Stimulated activated naive CD8-positive, alpha-beta T cell treated with anti-CD3 and anti-CD28 coated beads, Interleukin-15, Interleukin-2, amounts not matched to agents 100 U/mL and 50 U/mL, for 24 hours (primary cell): ENCODE data around the gene KAT6B.

Experiments
- ATAC-seq: fragments of 150-1000 bp; cut with Tn5 transposase; one replicate; pipeline ENCODE4 v1.10.0; 2021
- DNase-seq: peaks from one replicate; pipeline ENCODE4 v3.0.0; 2021

The KAT6B gene

DNA sequence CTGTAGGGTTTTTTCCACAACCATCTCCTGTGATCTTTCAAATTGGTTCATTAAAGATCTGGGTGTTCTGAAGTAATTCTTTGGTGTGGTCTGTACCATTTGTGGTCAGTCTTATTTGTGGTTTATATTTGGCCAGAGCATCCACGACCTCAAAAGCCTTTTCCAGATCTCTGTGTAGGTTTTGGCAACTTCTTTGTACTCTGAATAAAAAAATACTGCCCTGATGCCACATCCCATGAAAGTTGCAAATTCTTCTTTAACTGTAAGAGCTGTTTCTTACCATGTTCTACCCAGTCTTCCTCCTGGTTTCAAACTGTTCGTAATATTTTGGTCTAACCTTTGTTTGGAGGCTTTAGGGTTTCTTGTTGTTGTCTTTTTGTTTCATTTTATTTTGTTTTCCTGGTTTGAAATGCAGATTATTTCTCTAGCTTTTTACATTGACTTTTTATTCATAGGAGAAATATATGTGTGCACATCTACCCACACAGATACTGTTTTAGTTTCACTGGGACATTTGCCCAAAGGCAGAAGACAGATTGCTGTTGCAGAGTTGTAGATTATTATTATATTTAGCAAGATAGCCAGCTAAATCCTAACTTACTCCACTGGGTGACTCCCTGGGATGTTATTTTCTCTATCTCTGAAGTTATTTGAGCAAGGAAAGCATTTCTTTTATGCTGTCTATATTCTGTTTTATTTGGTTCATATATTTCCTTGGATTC is 161.8 kb downstream of the KAT6B start:
- DNase-seq (no peak), ATAC-seq (no peak)

DNA sequence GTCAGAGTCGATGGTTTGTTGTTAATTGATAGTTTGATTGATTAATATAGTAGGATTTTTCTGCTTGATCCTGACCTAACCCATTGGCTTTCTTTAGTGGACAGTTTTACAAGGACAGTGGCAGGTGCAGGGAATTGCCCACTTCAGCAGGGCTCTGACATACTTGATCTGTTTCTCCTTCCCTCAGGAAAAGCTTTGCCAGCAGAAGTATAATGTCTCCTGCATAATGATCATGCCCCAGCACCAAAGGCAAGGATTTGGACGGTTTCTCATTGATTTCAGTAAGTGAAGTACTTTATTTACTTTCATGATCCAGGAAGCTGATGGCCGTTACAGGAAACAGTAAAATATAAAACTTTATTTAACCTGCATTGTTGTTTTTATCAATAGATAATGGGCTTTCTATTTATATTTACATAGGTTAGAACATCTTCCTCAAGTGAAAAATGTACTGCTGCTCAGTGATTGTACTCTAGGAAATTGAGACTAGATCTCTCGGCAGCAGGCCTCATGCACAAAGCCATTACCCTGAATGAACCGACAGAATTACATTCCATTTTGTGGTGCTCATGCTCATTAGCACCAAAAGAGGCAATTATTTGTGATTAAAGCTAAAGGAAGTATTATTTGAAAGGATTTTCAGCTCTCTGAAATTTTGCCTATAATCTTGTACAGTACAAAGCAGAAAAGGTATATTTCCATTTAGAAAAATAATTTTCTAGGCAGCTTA is 162.6 kb downstream of the KAT6B start:
- no peak for ATAC-seq

GRCh38 chr10:74991435-74991834 is 165.0 kb downstream of the KAT6B start:
- peak; percentile 63 for ATAC-seq
- DNase-seq, result no peak

More for the DNA sequence above, 162.6 kb downstream of the KAT6B start:
- no peak for DNase-seq

DNA sequence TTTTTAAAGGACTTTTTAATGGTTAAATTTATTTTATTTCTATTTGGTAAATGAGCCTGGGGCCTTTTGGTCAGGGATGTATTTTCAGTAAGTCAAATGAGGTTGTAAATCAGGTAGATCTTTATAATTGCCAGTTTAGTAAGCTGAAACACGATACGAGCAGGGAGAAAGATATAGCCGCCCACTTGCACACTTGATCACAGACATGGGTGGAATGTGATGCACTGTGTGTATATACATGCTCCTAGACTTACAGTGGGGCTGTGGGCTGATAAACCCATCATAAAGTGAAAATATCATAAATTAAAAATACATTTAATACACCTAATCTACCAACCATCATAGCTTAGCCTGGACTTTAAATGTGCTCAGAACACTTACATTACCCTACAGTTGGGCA is 165.7 kb downstream of the KAT6B start:
- no peak for DNase-seq
- ATAC-seq, result no peak

DNA sequence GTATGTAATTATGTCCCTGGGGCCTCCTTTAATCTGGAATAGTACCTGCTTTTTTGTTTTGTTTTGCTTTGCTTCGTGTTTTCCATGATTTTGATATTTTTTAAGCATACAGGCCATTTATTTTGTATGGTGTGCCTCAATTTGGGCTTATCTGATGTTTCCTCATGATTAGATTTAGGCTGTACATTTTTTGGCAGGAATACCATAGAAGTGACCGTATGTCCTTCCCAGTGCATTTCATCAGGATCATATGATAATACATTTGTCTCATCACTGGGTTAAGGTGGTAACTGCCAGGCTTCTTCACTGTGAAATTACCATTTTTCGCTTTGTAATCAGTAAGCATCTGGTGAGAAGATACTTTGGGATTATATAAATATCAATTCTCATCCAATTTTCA is 167.2 kb downstream of the KAT6B start:
- DNase-seq (no peak), ATAC-seq (no peak)

DNA sequence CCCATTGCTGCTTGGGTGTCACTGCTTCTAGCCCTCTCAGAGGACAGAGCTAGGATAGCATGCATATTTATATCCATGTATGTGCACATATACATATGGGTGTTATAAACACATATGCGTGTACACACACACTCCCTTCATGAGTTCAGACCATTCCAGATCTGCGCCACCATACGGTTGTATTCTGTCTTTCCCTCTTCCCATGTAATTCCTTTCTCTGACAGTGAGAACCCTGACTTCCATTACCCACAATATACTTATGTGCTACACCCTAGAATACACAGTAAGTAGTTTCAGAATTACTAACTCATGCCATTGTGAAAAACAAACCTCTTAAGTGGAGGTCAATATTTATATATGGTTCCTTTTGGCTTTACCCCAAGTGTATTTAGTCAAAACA is 168.5 kb downstream of the KAT6B start:
- ATAC-seq, result no peak
- no peak for DNase-seq

- ATAC-seq (no peak), DNase-seq (no peak)
These were observed 169.4 kb downstream of the KAT6B start for GRCh38 chr10:74995806-74996205.

DNA sequence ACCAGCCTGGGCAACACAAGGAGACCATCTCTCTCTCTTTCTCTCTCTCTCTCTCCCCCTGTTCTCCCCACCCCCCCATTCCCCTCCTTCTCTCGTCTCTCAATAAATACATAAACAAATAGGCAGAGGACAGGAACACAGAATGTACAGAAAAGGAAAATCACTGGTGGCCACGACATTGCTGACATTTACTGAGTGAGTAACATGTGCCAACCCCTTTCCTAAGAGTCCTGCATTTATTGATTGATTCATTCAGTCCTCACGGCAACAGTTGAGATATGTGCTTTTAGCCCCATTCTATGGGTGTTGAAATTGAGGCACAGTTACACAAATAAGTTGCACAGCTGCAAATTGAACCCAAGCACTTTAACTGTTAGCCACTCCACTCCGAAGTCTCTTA is 170.8 kb downstream of the KAT6B start:
- ATAC-seq (no peak), DNase-seq (no peak)

DNA sequence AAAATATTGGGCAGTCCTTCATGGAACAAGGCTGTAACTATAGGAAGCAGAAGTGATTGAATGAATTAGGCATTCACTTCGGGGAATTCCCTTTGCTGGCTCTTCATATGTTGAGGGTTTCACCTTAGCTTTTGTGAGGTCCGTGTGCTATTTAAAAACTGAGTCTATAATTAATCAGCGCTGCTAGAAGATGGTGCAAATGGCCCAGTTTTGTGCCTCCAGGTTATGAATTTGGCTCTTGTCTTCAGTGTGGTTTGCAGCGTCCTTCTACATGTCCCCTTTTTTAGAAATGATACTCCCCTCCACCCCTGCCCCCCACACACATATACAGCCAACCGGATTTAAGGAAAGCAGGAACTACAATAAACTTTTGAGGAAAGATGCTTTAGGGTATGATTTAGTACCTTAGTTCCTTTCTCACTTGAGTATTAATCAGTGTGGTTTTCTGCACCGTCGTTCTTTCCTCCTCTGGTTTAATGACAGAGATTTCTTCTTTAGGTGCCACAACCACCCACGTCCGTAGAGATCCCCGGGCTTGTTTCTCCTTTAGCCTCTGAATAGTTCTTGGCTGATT is 174.4 kb downstream of the KAT6B start:
- DNase-seq (no peak), ATAC-seq (peak; percentile 57)

GRCh38 chr10:75001715-75002350 is 175.4 kb downstream of the KAT6B start:
- no peak for DNase-seq
- ATAC-seq, result no peak

DNA sequence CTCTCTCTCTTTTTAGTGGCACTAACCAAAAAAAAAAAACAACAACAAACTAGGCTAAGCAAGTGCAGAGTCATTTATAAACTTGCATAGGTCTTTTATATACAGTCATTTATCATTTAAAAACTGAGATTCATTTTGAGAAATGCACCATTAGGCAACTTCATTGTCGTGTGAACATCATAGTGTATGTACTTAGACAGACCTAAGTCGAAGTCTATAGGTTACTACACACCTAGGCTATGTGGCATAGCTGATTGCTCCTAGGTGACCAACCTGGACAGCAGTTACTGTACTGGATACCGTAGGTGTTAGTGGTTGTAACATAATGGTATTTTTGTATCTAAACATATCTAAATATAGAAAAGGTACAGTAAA is 175.9 kb downstream of the KAT6B start:
- ATAC-seq (no peak), DNase-seq (no peak)

DNA sequence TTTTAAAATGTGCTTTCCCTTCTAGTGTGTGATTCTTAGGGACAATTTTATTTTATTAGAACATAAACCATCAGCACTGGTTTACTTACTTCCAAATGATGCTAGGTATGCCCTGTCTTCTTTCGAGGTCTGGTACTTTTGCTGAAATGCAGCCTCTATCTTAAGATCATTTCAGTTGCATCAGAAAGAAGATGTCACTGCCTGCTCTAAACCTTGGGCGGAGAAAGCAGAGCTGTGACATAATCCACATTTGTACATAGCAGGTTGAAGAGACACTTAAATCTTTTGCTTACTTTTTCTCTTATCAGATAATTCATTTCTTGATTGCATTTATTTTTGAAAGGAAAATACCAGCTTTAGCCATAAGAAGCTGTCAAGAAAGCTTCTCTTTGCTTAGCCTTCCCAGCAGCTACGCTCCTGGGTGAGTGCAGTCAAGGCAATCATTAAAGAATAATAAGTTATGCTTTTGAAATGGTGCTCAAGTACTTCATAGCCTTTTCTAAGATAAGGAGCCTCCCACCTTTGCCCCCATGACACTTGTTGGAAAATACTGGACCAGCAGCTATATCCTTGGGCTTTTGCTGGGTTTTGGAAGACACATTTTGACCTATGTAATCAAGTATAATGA is 176.7 kb downstream of the KAT6B start:
- no peak for DNase-seq
- ATAC-seq, result no peak

DNA sequence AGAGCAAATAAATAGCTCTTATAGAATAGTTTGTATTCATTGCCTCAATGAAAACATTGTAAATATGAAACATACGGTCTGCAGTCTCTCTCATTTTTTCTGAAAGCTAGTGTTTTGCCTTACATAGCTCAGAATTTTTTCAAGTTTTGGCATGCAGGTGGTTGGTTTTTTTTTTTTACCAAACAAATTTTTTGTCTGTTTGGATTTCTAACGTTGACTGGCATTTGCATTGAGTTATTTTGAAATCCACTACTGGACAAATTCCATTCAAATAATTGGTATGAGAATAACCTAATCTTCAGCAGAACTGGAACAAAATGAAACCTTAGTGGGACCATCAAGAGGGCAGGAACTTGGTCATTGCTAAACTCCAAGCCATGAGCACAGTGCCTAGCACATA is 177.5 kb downstream of the KAT6B start:
- DNase-seq (no peak), ATAC-seq (no peak)

DNA sequence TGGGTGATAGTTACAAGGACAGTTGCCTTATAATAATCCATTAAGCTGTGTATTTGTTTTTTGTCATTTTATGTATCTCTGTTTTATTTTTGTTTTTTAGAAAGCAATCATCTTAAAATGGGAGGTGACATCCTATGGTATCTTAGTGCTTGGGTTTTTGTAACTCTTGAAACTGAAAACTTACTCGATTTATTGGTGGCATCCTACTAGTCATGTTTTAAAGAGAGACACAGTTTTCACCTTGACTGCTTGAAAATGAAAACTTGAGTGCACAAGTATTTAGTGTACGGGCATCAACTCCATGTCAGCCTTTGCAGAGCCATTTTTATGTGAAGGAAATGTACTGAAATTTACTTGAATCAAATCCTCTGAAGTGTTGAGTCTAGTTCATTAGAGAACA is 181.2 kb downstream of the KAT6B start:
- ATAC-seq (no peak), DNase-seq (no peak)

- DNase-seq (no peak), ATAC-seq (no peak)
These were observed 182.6 kb downstream of the KAT6B start for GRCh38 chr10:75008952-75009351.

- DNase-seq, result no peak
- ATAC-seq, result no peak
These were observed 183.0 kb downstream of the KAT6B start for GRCh38 chr10:75009426-75009825.

- ATAC-seq (no peak), DNase-seq (no peak)
These were observed 184.0 kb downstream of the KAT6B start for GRCh38 chr10:75010373-75010772.

- no peak for DNase-seq
- no peak for ATAC-seq
These were observed 184.8 kb downstream of the KAT6B start for GRCh38 chr10:75011221-75011620.

DNA sequence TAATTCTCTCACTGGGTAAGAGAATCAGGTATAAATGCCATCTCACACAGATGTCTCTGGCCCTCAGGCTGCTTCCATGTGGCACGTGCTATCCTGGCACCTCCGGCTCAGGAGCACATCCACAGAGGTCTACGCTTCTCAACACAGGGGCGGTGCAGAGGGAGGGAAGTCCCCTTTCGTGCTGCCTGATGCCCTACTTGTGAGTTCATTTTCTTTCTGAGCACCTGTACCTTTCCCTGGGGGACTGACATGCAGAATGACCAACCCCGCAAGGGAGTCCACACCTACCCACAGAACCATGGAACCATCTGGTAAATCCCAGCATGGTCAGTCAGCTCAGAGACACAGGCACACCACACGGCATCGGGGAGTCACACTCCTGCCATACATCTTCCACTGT is 186.1 kb downstream of the KAT6B start:
- ATAC-seq (no peak), DNase-seq (no peak)

- DNase-seq, result no peak
- ATAC-seq, result no peak
These were observed 186.6 kb downstream of the KAT6B start for GRCh38 chr10:75013007-75013406.

DNA sequence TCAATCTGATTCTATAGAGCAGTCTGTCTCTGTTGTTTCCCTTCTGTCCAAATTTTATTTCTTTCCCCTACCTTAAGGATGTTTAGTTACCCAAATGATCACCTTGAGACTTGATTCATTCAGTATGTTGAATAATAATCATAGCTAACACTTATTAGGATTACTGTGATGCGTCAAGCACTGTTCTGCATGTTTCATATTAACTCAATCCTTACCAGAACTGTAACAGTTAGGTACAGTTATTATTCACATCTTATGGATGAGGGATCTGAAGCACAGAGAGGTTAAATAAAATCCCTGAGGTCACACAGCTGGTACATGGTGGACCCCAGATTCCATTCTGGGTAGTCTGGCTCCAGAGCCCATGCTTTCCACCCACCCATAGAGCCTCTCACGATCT is 187.1 kb downstream of the KAT6B start:
- DNase-seq, result no peak
- peak; percentile 9 for ATAC-seq

DNA sequence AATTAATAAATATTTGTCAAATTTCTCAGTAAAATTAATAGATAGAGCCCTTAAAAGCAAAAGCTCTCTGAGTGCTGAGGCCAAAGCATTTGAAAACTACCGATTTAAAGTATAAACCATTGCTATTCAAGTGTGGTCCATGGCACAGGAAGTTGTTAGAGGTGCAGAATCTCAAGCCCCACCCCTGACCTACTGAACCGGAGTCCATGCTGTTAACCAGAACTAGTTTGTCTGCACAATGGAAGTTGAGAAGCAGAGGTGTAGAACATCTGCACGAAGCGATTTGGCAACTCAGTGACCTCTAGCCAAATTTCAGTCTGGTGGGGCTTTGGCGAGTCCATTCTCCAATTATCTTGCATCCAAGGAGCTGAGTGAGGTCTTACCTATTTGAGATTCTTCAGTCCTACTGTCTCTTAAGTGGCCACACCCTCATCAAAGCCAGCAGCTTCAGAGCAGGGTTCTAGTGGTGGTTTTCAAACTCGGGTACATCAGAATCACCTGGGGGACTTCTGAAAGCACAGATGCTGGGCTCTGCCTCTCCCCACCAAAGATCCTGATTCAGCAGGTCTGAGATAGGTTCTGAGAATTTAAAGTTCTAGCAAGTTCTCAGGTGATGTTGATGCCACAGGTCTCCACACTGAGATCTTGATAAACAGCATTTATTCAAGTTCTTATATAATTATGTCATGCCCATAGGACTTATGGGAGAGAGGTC is 188.3 kb downstream of the KAT6B start:
- DNase-seq (no peak), ATAC-seq (no peak)
